Suprapubic skin (tissue), 4 donors: Measurements from ENCODE around the gene C1QC.

Source experiments
- EP300 ChIP-seq: sonication (generic); formaldehyde crosslinking; IDR thresholded peaks from one replicate; pipeline ENCODE4 v1.6.1; 2017; ENCODE audit warnings: antibody characterized with exemption
- POLR2A ChIP-seq, 2 donors: fragments of 450-650 bp; IDR thresholded peaks; one replicate each; pipeline ENCODE4 v1.6.1; 2017; ENCODE audit warnings: antibody characterized with exemption in 2 of 2, mild to moderate bottlenecking in 2 of 2, moderate library complexity in 2 of 2
- POLR2AphosphoS5 ChIP-seq, 3 donors: sonication (generic); formaldehyde crosslinking; IDR thresholded peaks; one replicate each; pipeline ENCODE4 v1.6.1; 2017; ENCODE audit warnings: antibody characterized with exemption in 3 of 3
- TF ChIP-seq, protein P1 (sequence below), 2 donors: fragments of 200-600 bp in 1 of 2; fragments of 450-650 bp in 1 of 2; sonication (generic) in 1 of 2; IDR thresholded peaks; one replicate each; pipeline ENCODE4 v1.5.1; 2016 to 2019; ENCODE audit warnings: antibody characterized with exemption in 2 of 2, mild to moderate bottlenecking in 1 of 2, moderate library complexity in 1 of 2

- TF ChIP-seq, protein P1, sequence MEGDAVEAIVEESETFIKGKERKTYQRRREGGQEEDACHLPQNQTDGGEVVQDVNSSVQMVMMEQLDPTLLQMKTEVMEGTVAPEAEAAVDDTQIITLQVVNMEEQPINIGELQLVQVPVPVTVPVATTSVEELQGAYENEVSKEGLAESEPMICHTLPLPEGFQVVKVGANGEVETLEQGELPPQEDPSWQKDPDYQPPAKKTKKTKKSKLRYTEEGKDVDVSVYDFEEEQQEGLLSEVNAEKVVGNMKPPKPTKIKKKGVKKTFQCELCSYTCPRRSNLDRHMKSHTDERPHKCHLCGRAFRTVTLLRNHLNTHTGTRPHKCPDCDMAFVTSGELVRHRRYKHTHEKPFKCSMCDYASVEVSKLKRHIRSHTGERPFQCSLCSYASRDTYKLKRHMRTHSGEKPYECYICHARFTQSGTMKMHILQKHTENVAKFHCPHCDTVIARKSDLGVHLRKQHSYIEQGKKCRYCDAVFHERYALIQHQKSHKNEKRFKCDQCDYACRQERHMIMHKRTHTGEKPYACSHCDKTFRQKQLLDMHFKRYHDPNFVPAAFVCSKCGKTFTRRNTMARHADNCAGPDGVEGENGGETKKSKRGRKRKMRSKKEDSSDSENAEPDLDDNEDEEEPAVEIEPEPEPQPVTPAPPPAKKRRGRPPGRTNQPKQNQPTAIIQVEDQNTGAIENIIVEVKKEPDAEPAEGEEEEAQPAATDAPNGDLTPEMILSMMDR (IDR thresholded peaks at IDR 0.05): no peak
- TF ChIP-seq POLR2A (IDR thresholded peaks at IDR 0.05) (no peak), EP300 (no peak), POLR2AphosphoS5 (IDR thresholded peaks at IDR 0.05) (no peak)
Observed at GRCh38 chr1:22639286-22639685, 4.1 kb upstream of the C1QC start.
